ENCODE data around the gene STKLD1.

DNA sequence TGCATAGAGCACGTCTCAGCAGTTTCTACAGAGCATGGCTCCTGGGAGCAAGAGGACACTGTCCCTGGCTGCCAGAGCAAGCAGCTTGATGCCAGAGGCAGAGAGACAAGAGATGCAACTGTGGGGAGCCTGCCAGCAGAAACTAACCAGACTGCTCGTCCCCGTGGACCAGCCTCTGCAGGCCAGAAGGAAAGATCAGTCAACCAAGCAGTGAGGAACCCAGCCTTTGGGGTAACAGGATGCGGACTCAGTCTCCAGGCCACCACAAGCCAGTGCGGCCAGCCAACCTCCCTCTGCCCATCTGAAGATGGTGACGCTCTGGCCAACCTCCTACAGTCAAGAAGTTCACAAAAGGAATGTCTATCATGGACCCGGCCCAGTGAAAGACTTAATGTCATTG lies 4.0 kb upstream of the STKLD1 start:
- TF ChIP-seq, protein P1, sequence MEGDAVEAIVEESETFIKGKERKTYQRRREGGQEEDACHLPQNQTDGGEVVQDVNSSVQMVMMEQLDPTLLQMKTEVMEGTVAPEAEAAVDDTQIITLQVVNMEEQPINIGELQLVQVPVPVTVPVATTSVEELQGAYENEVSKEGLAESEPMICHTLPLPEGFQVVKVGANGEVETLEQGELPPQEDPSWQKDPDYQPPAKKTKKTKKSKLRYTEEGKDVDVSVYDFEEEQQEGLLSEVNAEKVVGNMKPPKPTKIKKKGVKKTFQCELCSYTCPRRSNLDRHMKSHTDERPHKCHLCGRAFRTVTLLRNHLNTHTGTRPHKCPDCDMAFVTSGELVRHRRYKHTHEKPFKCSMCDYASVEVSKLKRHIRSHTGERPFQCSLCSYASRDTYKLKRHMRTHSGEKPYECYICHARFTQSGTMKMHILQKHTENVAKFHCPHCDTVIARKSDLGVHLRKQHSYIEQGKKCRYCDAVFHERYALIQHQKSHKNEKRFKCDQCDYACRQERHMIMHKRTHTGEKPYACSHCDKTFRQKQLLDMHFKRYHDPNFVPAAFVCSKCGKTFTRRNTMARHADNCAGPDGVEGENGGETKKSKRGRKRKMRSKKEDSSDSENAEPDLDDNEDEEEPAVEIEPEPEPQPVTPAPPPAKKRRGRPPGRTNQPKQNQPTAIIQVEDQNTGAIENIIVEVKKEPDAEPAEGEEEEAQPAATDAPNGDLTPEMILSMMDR (conservative IDR thresholded peaks at IDR 0.05 in 1 of 2, IDR thresholded peaks at IDR 0.05 in 1 of 2; ENCODE audit: extremely low read depth in 1 of 2, insufficient read depth in 1 of 2, low read depth in 1 of 2, low read length in 2 of 2): no peak
- TF ChIP-seq EZH2 (IDR thresholded peaks at IDR 0.05; ENCODE audit: borderline replicate concordance, low read length): no peak

All from mammary epithelial cell (primary cell).